Large intestine (tissue), 3 donors: ENCODE results near the gene CDC14A. TPM values are rescaled to one million over a fixed set of nuclear protein-coding genes. Genes with fewer than 3 reads are reported as not detected.

Experiments used
- DNase-seq, 2 donors: peaks; one replicate each; pipeline versions ENCODE4 v3.0.0 to v3.0.0-alpha.2; 2013
- H3K27ac ChIP-seq: one replicate; pipeline ENCODE4 v1.5.1; 2013; ENCODE audit warnings: low read length
- H3K27me3 ChIP-seq: 2 replicates; pipeline ENCODE4 v1.6.1; 2013; ENCODE audit warnings: low read length; ENCODE audit not compliant: control insufficient read depth, insufficient read depth
- H3K36me3 ChIP-seq: 2 replicates; pipeline ENCODE4 v1.6.1; 2013; ENCODE audit warnings: low read length; ENCODE audit not compliant: control insufficient read depth, insufficient read depth
- H3K4me1 ChIP-seq: one replicate; pipeline ENCODE4 v1.6.1; 2013; ENCODE audit warnings: low read length; ENCODE audit not compliant: control insufficient read depth, insufficient read depth
- H3K4me3 ChIP-seq: one replicate; pipeline ENCODE4 v1.5.1; 2013; ENCODE audit warnings: low read length
- H3K9me3 ChIP-seq: one replicate; pipeline ENCODE4 v1.6.1; 2013; ENCODE audit warnings: mild to moderate bottlenecking, low read depth, low read length, moderate library complexity; ENCODE audit not compliant: control insufficient read depth
- WGBS: methylation state at CpG from one replicate; pipeline ENCODE4 v1.1.5; 2013; ENCODE audit warnings: low lambda C conversion rate; ENCODE audit not compliant: insufficient coverage; 5-methylcytosine and 5-hydroxymethylcytosine counted together
- polyA plus RNA-seq: library from polyadenylated mRNA; unstranded; fragments of 120-200 nt; gene quantifications from one replicate; pipeline ENCODE4 v1.2.1, GENCODE V29; 2013

CDC14A gene
- polyA plus RNA-seq, 1 donor = 15.7 TPM

GRCh38 chr1:100441651-100442050 lies 89.3 kb downstream of the CDC14A start:
- no peak for DNase-seq
- H3K27ac ChIP-seq = peak overlapping the region; percentile 7
- 100% methylated on average over 1 of the region's 1 CpG for WGBS
- H3K4me3 ChIP-seq = no peak overlapping the region
- no peaks in the 10 kb centered on the region for H3K9me3 ChIP-seq
- peaks cover 6% of the 10 kb centered on the region for H3K36me3 ChIP-seq
- H3K27me3 ChIP-seq = no peaks in the 10 kb centered on the region
- peaks cover 24% of the 10 kb centered on the region for H3K4me1 ChIP-seq

- Histone ChIP-seq H3K4me3 (no peak overlapping the region), H3K4me1 (peaks cover 18% of the 10 kb centered on the region), H3K36me3 (no peaks in the 10 kb centered on the region), H3K27ac (no peak overlapping the region), H3K27me3 (no peaks in the 10 kb centered on the region), H3K9me3 (no peaks in the 10 kb centered on the region)
- 90% methylated on average over 2 of the region's 7 CpGs for WGBS
- DNase-seq = peak in 1 of 2 donors; percentile 34
Measured at GRCh38 chr1:100443811-100444571, 91.7 kb downstream of the CDC14A start.

GRCh38 chr1:100445565-100445964 lies 93.3 kb downstream of the CDC14A start:
- peaks cover 12% of the 10 kb centered on the region for H3K4me1 ChIP-seq

GRCh38 chr1:100448366-100448765 lies 96.1 kb downstream of the CDC14A start:
- no peak for DNase-seq

More at GRCh38 chr1:100445565-100445964, 93.3 kb downstream of the CDC14A start:
- no peak for DNase-seq
- Histone ChIP-seq H3K9me3 (no peaks in the 10 kb centered on the region), H3K36me3 (peaks cover 4% of the 10 kb centered on the region), H3K27ac (no peak overlapping the region), H3K4me3 (no peak overlapping the region), H3K27me3 (no peaks in the 10 kb centered on the region)

GRCh38 chr1:100449477-100449876 lies 97.2 kb downstream of the CDC14A start:
- DNase-seq = no peak
- no peak overlapping the region for H3K4me3 ChIP-seq
- no peaks in the 10 kb centered on the region for H3K4me1 ChIP-seq
- peaks cover 4% of the 10 kb centered on the region for H3K36me3 ChIP-seq
- H3K27me3 ChIP-seq = no peaks in the 10 kb centered on the region
- no peaks in the 10 kb centered on the region for H3K9me3 ChIP-seq
- H3K27ac ChIP-seq = no peak overlapping the region
- no CpG with 5 or more reads among the region's 4 CpGs for WGBS

More at GRCh38 chr1:100448366-100448765, 96.1 kb downstream of the CDC14A start:
- Histone ChIP-seq H3K27me3 (no peaks in the 10 kb centered on the region), H3K4me3 (no peak overlapping the region), H3K4me1 (peaks cover 5% of the 10 kb centered on the region), H3K27ac (no peak overlapping the region), H3K36me3 (peaks cover 4% of the 10 kb centered on the region), H3K9me3 (no peaks in the 10 kb centered on the region)
- WGBS = no CpG with 5 or more reads among the region's 1 CpG

- H3K9me3 ChIP-seq = no peaks in the 10 kb centered on the region
- 64% methylated on average over 1 of the region's 1 CpG for WGBS
- no peaks in the 10 kb centered on the region for H3K27me3 ChIP-seq
- no peak overlapping the region for H3K27ac ChIP-seq
- no peaks in the 10 kb centered on the region for H3K4me1 ChIP-seq
- no peak for DNase-seq
- no peak overlapping the region for H3K4me3 ChIP-seq
- H3K36me3 ChIP-seq = peaks cover 4% of the 10 kb centered on the region
Measured at GRCh38 chr1:100452641-100453040, 100.3 kb downstream of the CDC14A start.

GRCh38 chr1:100455478-100456072 lies 103.3 kb downstream of the CDC14A start:
- no peaks in the 10 kb centered on the region for H3K36me3 ChIP-seq
- H3K9me3 ChIP-seq = no peaks in the 10 kb centered on the region
- no peaks in the 10 kb centered on the region for H3K4me1 ChIP-seq
- no peak for DNase-seq
- no peak overlapping the region for H3K27ac ChIP-seq
- H3K27me3 ChIP-seq = no peaks in the 10 kb centered on the region
- no peak overlapping the region for H3K4me3 ChIP-seq

GRCh38 chr1:100456880-100457279 lies 104.6 kb downstream of the CDC14A start:
- no peaks in the 10 kb centered on the region for H3K9me3 ChIP-seq
- no peaks in the 10 kb centered on the region for H3K27me3 ChIP-seq
- 53% methylated on average over 2 of the region's 2 CpGs for WGBS
- H3K36me3 ChIP-seq = no peaks in the 10 kb centered on the region
- H3K4me1 ChIP-seq = no peaks in the 10 kb centered on the region
- no peak overlapping the region for H3K27ac ChIP-seq
- DNase-seq = no peak
- no peak overlapping the region for H3K4me3 ChIP-seq

- no peaks in the 10 kb centered on the region for H3K9me3 ChIP-seq
- no peaks in the 10 kb centered on the region for H3K27me3 ChIP-seq
- no peak overlapping the region for H3K4me3 ChIP-seq
- no peak overlapping the region for H3K27ac ChIP-seq
- no CpG with 5 or more reads among the region's 2 CpGs for WGBS
- DNase-seq = no peak
- H3K4me1 ChIP-seq = no peaks in the 10 kb centered on the region
- peaks cover 5% of the 10 kb centered on the region for H3K36me3 ChIP-seq
Measured at GRCh38 chr1:100457683-100458082, 105.4 kb downstream of the CDC14A start.

- Histone ChIP-seq H3K27ac (no peak overlapping the region), H3K4me3 (no peak overlapping the region), H3K9me3 (no peaks in the 10 kb centered on the region), H3K4me1 (no peaks in the 10 kb centered on the region), H3K27me3 (no peaks in the 10 kb centered on the region), H3K36me3 (peaks cover 5% of the 10 kb centered on the region)
- 90% methylated on average over 2 of the region's 6 CpGs for WGBS
- DNase-seq = no peak
Measured at GRCh38 chr1:100458661-100459357, 106.5 kb downstream of the CDC14A start.
